Endothelial cell of umbilical vein (primary cell): ENCODE data around the gene SRCAP. TPM values are rescaled to one million over a fixed set of nuclear protein-coding genes. Genes with fewer than 3 reads are reported as not detected.

Experiments
- BruUV-seq: library from RNA; stranded (reverse); fragments of 400-500 nt; replicated peaks from 2 replicates; lab custom pipeline; 2021; lab: Mats Ljungman, UMichigan
- CTCF ChIA-PET: fragments of 300-600, 350-600 bp; sonication (Branson Sonifier 250); formaldehyde crosslinking; loops from one replicate; lab custom pipeline; 2021; ENCODE audit warnings: antibody characterized with exemption, inconsistent platforms; lab: Charles Lee
- POLR2A ChIA-PET: fragments of 300-600, 350-600 bp; sonication (Branson Sonifier 250); formaldehyde crosslinking; loops from one replicate; lab custom pipeline; 2021; ENCODE audit warnings: antibody characterized with exemption, inconsistent platforms; lab: Charles Lee
- DNase-seq: peaks from one replicate; pipeline ENCODE4 v3.0.0-alpha.2; 2011; ENCODE audit warnings: low read depth, low spot score
- FAIRE-seq: peaks from 2 replicates; lab custom pipeline; 2011; peaks lifted over from hg19 to GRCh38; lab: Jason Lieb, UNC
- H2AFZ ChIP-seq: 2 replicates; pipeline ENCODE4 v1.6.0; 2012; ENCODE audit warnings: low read depth, low read length, control low read depth, inconsistent platforms
- H3K27ac ChIP-seq: 2 replicates; pipeline ENCODE4 v1.5.1; 2011; ENCODE audit warnings: low read depth, mild to moderate bottlenecking, control low read depth, low read length, moderate library complexity; ENCODE audit not compliant: insufficient read depth
- H3K27me3 ChIP-seq, 2 experiments: 2 replicates each; pipeline versions ENCODE4 v1.6.0 to v1.6.1; 2011; ENCODE audit warnings: low read length in 2 of 2, mixed read lengths in 1 of 2; ENCODE audit not compliant: control insufficient read depth in 2 of 2, insufficient read depth in 2 of 2
- H3K36me3 ChIP-seq, 2 experiments: 2 replicates in 1 of 2; 3 replicates in 1 of 2; pipeline ENCODE4 v1.5.1; 2011; ENCODE audit warnings: low read length in 2 of 2, mild to moderate bottlenecking in 1 of 2, moderate library complexity in 1 of 2; ENCODE audit not compliant: control insufficient read depth in 2 of 2, insufficient read depth in 2 of 2; ENCODE audit errors: extremely low read depth in 1 of 2
- H3K4me1 ChIP-seq: 3 replicates; pipeline ENCODE4 v1.5.1; 2011; ENCODE audit warnings: mild to moderate bottlenecking, low read length; ENCODE audit not compliant: control insufficient read depth, insufficient read depth; ENCODE audit errors: extremely low read depth
- H3K4me2 ChIP-seq: 2 replicates; pipeline ENCODE4 v1.6.1; 2011; ENCODE audit warnings: low read length, control low read depth, mixed read lengths; ENCODE audit not compliant: insufficient read depth
- H3K4me3 ChIP-seq, 3 experiments: fragments of 200-600 bp in 1 of 3; sonication (generic), shearing (Covaris generic) in 1 of 3; replicated peaks in 1 of 3; 2 replicates each; pipeline ENCODE4 v1.5.1; 2011 to 2016; ENCODE audit warnings: control low read depth in 3 of 3, low read length in 3 of 3, mild to moderate bottlenecking in 2 of 3, inconsistent platforms in 1 of 3, low read depth in 1 of 3, moderate library complexity in 1 of 3; ENCODE audit not compliant: insufficient read depth in 1 of 3
- H3K79me2 ChIP-seq: 2 replicates; pipeline ENCODE4 v1.6.0; 2012; ENCODE audit warnings: low read length, inconsistent platforms; ENCODE audit not compliant: control insufficient read depth, insufficient read depth
- H3K9ac ChIP-seq: replicated peaks from 2 replicates; pipeline ENCODE3; 2011; ENCODE audit warnings: low read length, control low read depth; ENCODE audit not compliant: insufficient read depth; ENCODE audit errors: extremely low read depth
- H3K9me1 ChIP-seq: replicated peaks from 3 replicates; pipeline ENCODE4 v1.6.0; 2011; ENCODE audit warnings: mild to moderate bottlenecking, low read length; ENCODE audit not compliant: control insufficient read depth, insufficient read depth; ENCODE audit errors: extremely low read depth
- H3K9me3 ChIP-seq: replicated peaks from 2 replicates; pipeline ENCODE4 v1.5.1; 2012; ENCODE audit warnings: low read length, inconsistent platforms; ENCODE audit not compliant: control insufficient read depth, insufficient read depth
- H4K20me1 ChIP-seq: replicated peaks from 2 replicates; pipeline ENCODE3; 2011; ENCODE audit warnings: mild to moderate bottlenecking, low read length; ENCODE audit not compliant: control insufficient read depth, insufficient read depth; ENCODE audit errors: extremely low read depth
- EZH2 ChIP-seq: IDR thresholded peaks from 2 replicates; pipeline ENCODE4 v1.6.1; 2012; ENCODE audit warnings: borderline replicate concordance, low read depth, mild to moderate bottlenecking, moderate library complexity, low read length, inconsistent platforms; ENCODE audit not compliant: severe bottlenecking
- GATA2 ChIP-seq: IDR thresholded peaks from 2 replicates; pipeline ENCODE4 v1.7.0; 2011; ENCODE audit warnings: low read depth, mild to moderate bottlenecking, moderate library complexity, mixed read lengths, low read length; ENCODE audit not compliant: insufficient read length, insufficient read depth
- JUN ChIP-seq: IDR thresholded peaks from 2 replicates; pipeline ENCODE4 v1.6.1; 2011; ENCODE audit warnings: borderline replicate concordance, low read depth; ENCODE audit not compliant: insufficient read length, insufficient read depth
- POLR2AphosphoS5 ChIP-seq: IDR thresholded peaks from 2 replicates; pipeline ENCODE4 v1.6.1; 2012; ENCODE audit warnings: low read depth, mild to moderate bottlenecking, control low read depth, low read length, moderate library complexity; ENCODE audit not compliant: insufficient read depth
- dilution Hi-C: fragments of 300-500 bp; cut with MboI; formaldehyde crosslinking; loops from one replicate; pipeline ENCODE4 v1.15.0; 2019; ENCODE audit warnings: low sequenced_read_pairs; ENCODE audit not compliant: extremely low pct_ligation_motif_present
- intact Hi-C: fragments of 100-400 bp; cut with micrococcal nuclease; formaldehyde crosslinking; loops from one replicate; pipeline ENCODE4 v1.10.0; 2022
- polyA plus RNA-seq, 4 experiments: library from polyadenylated mRNA; depleted of rRNA in 3 of 4; stranded (reverse) in 3 of 4; unstranded in 1 of 4; fragments of >200 nt; gene quantifications; 2 replicates each; pipeline versions ENCODE4 v1.2.1 to v1.2.3, GENCODE V29; 2011 to 2012; ENCODE audit warnings: missing spikeins in 1 of 4
- small RNA-seq: library from RNA; depleted of rRNA; stranded (forward); fragments of <200 nt; gene quantifications from one replicate; pipeline ENCODE3, GENCODE V24; 2012; ENCODE audit warnings: low replicate concordance, low read depth; ENCODE audit not compliant: insufficient read depth, insufficient read length
- total RNA-seq: library from RNA; stranded (reverse); gene quantifications from 2 replicates; pipeline ENCODE4 v1.2.3, GENCODE V29; 2021
- TF ChIP-seq, protein P1 (sequence below), 2 donors: IDR thresholded peaks; 1 replicate in 1 of 2; 2 replicates in 1 of 2; pipeline ENCODE4 v1.5.1; 2011; ENCODE audit warnings: low read length in 2 of 2, mild to moderate bottlenecking in 2 of 2, moderate library complexity in 2 of 2, control low read depth in 1 of 2, inconsistent platforms in 1 of 2, low read depth in 1 of 2; ENCODE audit not compliant: insufficient read depth in 1 of 2; ENCODE audit errors: extremely low read depth in 1 of 2

The SRCAP gene
- total and polyA plus RNA-seq, 2 donors (not counting 3 experiments of a cell fraction or from before 2014, with no cell fraction given), result 11.0 to 77.7 TPM

DNA sequence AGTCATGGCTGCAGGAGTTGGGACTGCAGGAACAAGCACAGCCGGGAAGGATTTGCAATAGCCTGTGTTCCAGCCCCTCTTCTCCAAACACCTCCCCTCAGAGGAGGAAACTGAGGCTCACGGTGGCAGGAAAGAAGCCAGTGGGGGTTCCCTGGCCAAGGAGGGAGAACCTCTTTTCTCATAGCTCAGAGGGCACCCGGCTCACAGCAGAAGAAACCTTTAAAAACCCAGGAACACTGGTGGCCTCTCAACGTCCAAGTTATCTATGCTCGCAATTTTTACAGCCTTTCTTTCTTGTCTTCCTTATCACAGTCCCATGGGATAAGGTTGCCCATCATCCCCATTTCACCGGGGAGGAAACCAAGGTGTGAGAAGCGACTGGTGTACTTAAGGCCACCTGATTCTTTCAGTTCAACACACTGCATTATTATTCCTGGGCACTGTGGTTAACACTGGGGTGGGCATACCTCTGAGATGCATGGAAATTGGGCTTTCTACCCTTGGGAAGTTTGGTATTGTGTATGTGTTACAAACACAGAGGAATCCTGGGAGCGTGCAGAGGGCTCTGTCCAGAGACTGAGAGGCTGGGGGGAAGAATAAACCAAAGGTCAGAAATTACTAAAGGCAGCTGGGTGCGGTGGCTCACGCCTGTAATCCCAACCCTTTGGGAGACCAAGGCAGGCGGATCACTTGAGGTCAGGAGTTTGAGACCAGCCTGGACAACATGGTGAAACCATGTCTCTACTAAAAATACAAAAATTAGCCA, 88.8 kb downstream of the SRCAP start:
- no peaks in the 10 kb centered on the region for H4K20me1 ChIP-seq
- peak overlapping the region; percentile 99 for H3K9ac ChIP-seq

More for the DNA sequence above, 88.8 kb downstream of the SRCAP start:
- TF ChIP-seq POLR2AphosphoS5 (no peak), EZH2 (no peak), JUN (no peak), GATA2 (no peak)
- TF ChIP-seq, protein P1, sequence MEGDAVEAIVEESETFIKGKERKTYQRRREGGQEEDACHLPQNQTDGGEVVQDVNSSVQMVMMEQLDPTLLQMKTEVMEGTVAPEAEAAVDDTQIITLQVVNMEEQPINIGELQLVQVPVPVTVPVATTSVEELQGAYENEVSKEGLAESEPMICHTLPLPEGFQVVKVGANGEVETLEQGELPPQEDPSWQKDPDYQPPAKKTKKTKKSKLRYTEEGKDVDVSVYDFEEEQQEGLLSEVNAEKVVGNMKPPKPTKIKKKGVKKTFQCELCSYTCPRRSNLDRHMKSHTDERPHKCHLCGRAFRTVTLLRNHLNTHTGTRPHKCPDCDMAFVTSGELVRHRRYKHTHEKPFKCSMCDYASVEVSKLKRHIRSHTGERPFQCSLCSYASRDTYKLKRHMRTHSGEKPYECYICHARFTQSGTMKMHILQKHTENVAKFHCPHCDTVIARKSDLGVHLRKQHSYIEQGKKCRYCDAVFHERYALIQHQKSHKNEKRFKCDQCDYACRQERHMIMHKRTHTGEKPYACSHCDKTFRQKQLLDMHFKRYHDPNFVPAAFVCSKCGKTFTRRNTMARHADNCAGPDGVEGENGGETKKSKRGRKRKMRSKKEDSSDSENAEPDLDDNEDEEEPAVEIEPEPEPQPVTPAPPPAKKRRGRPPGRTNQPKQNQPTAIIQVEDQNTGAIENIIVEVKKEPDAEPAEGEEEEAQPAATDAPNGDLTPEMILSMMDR (IDR thresholded peaks at IDR 0.05; ENCODE audit: extremely low read depth in 1 of 2, insufficient read depth in 1 of 2, low read depth in 1 of 2, low read length in 2 of 2), result no peak
- Histone ChIP-seq H3K27me3 (no peaks in the 10 kb centered on the region), H3K79me2 (peaks cover 10% of the 10 kb centered on the region), H3K27ac (no peak overlapping the region), H3K9me1 (no peaks in the 10 kb centered on the region), H3K4me3 (peak overlapping the region; percentile 70 to 91 (median 91)), H3K9me3 (no peaks in the 10 kb centered on the region), H3K4me2 (peak overlapping the region; percentile 80), H3K4me1 (peaks cover 14% of the 10 kb centered on the region), H2AFZ (peak overlapping the region; percentile 90), H3K36me3 (peaks cover 0 to 9% of the 10 kb centered on the region in 2 experiments)
- no TSS peak for BruUV-seq
- DNase-seq (peak; percentile 21), FAIRE-seq (peak; percentile 61)
- ChIA-PET POLR2A (interaction anchor here (1.6 kb wide), 1 partner anchor 17 kb away, joined by 15 read pairs; no protein-coding TSS in a partner anchor), CTCF (interaction anchor here (1.2 to 1.5 kb wide), 4 partner anchors 15 to 57 kb away, joined by 4 to 20 read pairs (median 6); no protein-coding TSS in a partner anchor)
- dilution Hi-C loops (no loop called here), intact Hi-C loops (loop anchor here (1.0 kb wide), 1 partner anchor 18 kb away; no protein-coding TSS in a partner anchor)

Small RNA genes within 50 kb of the gene (small RNA-seq; reads per million reads assigned to genes)
- gene RNU6-1043P, result not detected
- gene RNU6-416P, result not detected
- gene SNORA30, result 0.88 reads per million

Other genes starting within 250 kb of the SRCAP start
- gene ITGAL, start 226.4 kb upstream of the SRCAP start, total RNA-seq, result not detected in 2 replicates
- not detected in 2 replicates for gene ITGAL, start 226.4 kb upstream of the SRCAP start, polyA plus RNA-seq
- gene ZNF768, start 172.6 kb upstream of the SRCAP start, total RNA-seq, result 24.7 and 25.1 TPM in 2 replicates
- gene ZNF768, start 172.6 kb upstream of the SRCAP start, polyA plus RNA-seq, result 24.2 and 35.2 TPM in 2 replicates
- 7.2 and 8.6 TPM in 2 replicates for gene ZNF747, start 164.3 kb upstream of the SRCAP start, total RNA-seq
- 6.4 and 7.0 TPM in 2 replicates for gene ZNF747, start 164.3 kb upstream of the SRCAP start, polyA plus RNA-seq
- 10.7 and 12.1 TPM in 2 replicates for gene ZNF764, start 140.8 kb upstream of the SRCAP start, total RNA-seq
- 5.0 and 7.9 TPM in 2 replicates for gene ZNF764, start 140.8 kb upstream of the SRCAP start, polyA plus RNA-seq
- 10.5 and 10.9 TPM in 2 replicates for gene ZNF688, start 127.5 kb upstream of the SRCAP start, total RNA-seq
- 5.4 and 7.5 TPM in 2 replicates for gene ZNF688, start 127.5 kb upstream of the SRCAP start, polyA plus RNA-seq
- gene ZNF785, start 113.5 kb upstream of the SRCAP start, total RNA-seq, result 17.6 and 21.9 TPM in 2 replicates
- 7.8 and 9.7 TPM in 2 replicates for gene ZNF785, start 113.5 kb upstream of the SRCAP start, polyA plus RNA-seq
- 6.8 and 8.4 TPM in 2 replicates for gene ZNF689, start 88.8 kb upstream of the SRCAP start, total RNA-seq
- 7.5 and 9.2 TPM in 2 replicates for gene ZNF689, start 88.8 kb upstream of the SRCAP start, polyA plus RNA-seq
- gene PRR14, start 48.2 kb upstream of the SRCAP start, total RNA-seq, result 57.0 and 70.0 TPM in 2 replicates
- gene PRR14, start 48.2 kb upstream of the SRCAP start, polyA plus RNA-seq, result 17.0 and 20.5 TPM in 2 replicates
- 68.6 and 72.5 TPM in 2 replicates for gene FBRS, start 40.7 kb upstream of the SRCAP start, total RNA-seq
- 15.5 and 16.3 TPM in 2 replicates for gene FBRS, start 40.7 kb upstream of the SRCAP start, polyA plus RNA-seq
- gene PHKG2, start 49.3 kb downstream of the SRCAP start, total RNA-seq, result 33.0 and 34.1 TPM in 2 replicates
- gene PHKG2, start 49.3 kb downstream of the SRCAP start, polyA plus RNA-seq, result 48.8 and 55.4 TPM in 2 replicates
- 6.5 and 7.2 TPM in 2 replicates for gene CFAP119, start 62.9 kb downstream of the SRCAP start, total RNA-seq
- gene CFAP119, start 62.9 kb downstream of the SRCAP start, polyA plus RNA-seq, result 9.5 and 13.7 TPM in 2 replicates
- gene RNF40, start 63.2 kb downstream of the SRCAP start, total RNA-seq, result 97.0 and 102 TPM in 2 replicates
- 60.5 and 67.6 TPM in 2 replicates for gene RNF40, start 63.2 kb downstream of the SRCAP start, polyA plus RNA-seq
- 11.2 and 11.7 TPM in 2 replicates for gene ZNF629, start 88.0 kb downstream of the SRCAP start, total RNA-seq
- gene ZNF629, start 88.0 kb downstream of the SRCAP start, polyA plus RNA-seq, result 5.2 and 5.6 TPM in 2 replicates
- gene BCL7C, start 194.9 kb downstream of the SRCAP start, total RNA-seq, result 38.3 and 39.5 TPM in 2 replicates
- 30.2 and 33.7 TPM in 2 replicates for gene BCL7C, start 194.9 kb downstream of the SRCAP start, polyA plus RNA-seq
- gene CTF1, start 197.4 kb downstream of the SRCAP start, total RNA-seq, result 1.4 and 1.5 TPM in 2 replicates
- 4.3 and 4.7 TPM in 2 replicates for gene CTF1, start 197.4 kb downstream of the SRCAP start, polyA plus RNA-seq
- 37.3 and 38.0 TPM in 2 replicates for gene FBXL19, start 224.4 kb downstream of the SRCAP start, total RNA-seq
- 22.1 and 29.5 TPM in 2 replicates for gene FBXL19, start 224.4 kb downstream of the SRCAP start, polyA plus RNA-seq
- 17.0 and 17.6 TPM in 2 replicates for gene ORAI3, start 249.9 kb downstream of the SRCAP start, total RNA-seq
- 25.4 and 33.9 TPM in 2 replicates for gene ORAI3, start 249.9 kb downstream of the SRCAP start, polyA plus RNA-seq